GM23338 (cell line): Measurements from ENCODE around the gene C2orf68. TPM values are rescaled to one million over a fixed set of nuclear protein-coding genes. Genes with fewer than 3 reads are reported as not detected.

Experiments used
- ATAC-seq: fragments of 200-7000 bp; cut with Tn5 transposase; 3 replicates; pipeline ENCODE4 v1.9.1; 2020
- DNase-seq: peaks from one replicate; pipeline ENCODE4 v3.0.0-alpha.2; 2015; ENCODE audit warnings: low spot score
- H2AFZ ChIP-seq: fragments of 200-600 bp; sonication (generic); 2 replicates; pipeline ENCODE4 v1.8.0; 2016; ENCODE audit warnings: antibody characterized with exemption, mild to moderate bottlenecking, moderate library complexity
- H3F3A ChIP-seq: fragments of 200-600 bp; sonication (generic); replicated peaks from 2 replicates; pipeline ENCODE4 v1.8.0; 2017; ENCODE audit warnings: antibody characterized with exemption, mixed run types, low read depth
- H3K27ac ChIP-seq: fragments of 200-600 bp; sonication (generic); 2 replicates; pipeline ENCODE4 v1.6.1; 2016; ENCODE audit warnings: low read depth
- H3K27me3 ChIP-seq: fragments of 200-600 bp; sonication (generic); 2 replicates; pipeline ENCODE4 v1.8.0; 2016; ENCODE audit warnings: mild to moderate bottlenecking, mixed run types, moderate library complexity; ENCODE audit not compliant: insufficient read depth
- H3K36me3 ChIP-seq: fragments of 200-600 bp; sonication (generic); 2 replicates; pipeline ENCODE4 v1.8.0; 2016; ENCODE audit warnings: mild to moderate bottlenecking; ENCODE audit not compliant: insufficient read depth
- H3K4me1 ChIP-seq: fragments of 200-600 bp; sonication (generic); 2 replicates; pipeline ENCODE4 v1.8.0; 2016; ENCODE audit warnings: mild to moderate bottlenecking, moderate library complexity; ENCODE audit not compliant: insufficient read depth
- H3K4me2 ChIP-seq: fragments of 200-600 bp; sonication (generic); 2 replicates; pipeline ENCODE4 v1.7.1; 2017; ENCODE audit warnings: mixed run types
- H3K4me3 ChIP-seq: fragments of 200-600 bp; sonication (generic); 2 replicates; pipeline ENCODE4 v1.6.1; 2016; ENCODE audit warnings: mixed run types
- H3K79me2 ChIP-seq: fragments of 200-600 bp; sonication (generic); replicated peaks from 2 replicates; pipeline ENCODE4 v1.8.0; 2017; ENCODE audit warnings: mild to moderate bottlenecking; ENCODE audit not compliant: insufficient read depth
- H3K9me2 ChIP-seq: fragments of 200-600 bp; sonication (generic); 2 replicates; pipeline ENCODE4 v1.8.0; 2017; ENCODE audit not compliant: insufficient read depth
- H4K20me1 ChIP-seq: fragments of 200-600 bp; sonication (generic); replicated peaks from 2 replicates; pipeline ENCODE4 v1.8.0; 2017; ENCODE audit warnings: mild to moderate bottlenecking; ENCODE audit not compliant: insufficient read depth
- H3K27ac Mint-ChIP-seq: 2 replicates; pipeline ENCODE4 v1.8.0; 2020; ENCODE audit warnings: inconsistent platforms, mild to moderate bottlenecking, moderate library complexity, mixed read lengths
- H3K27me3 Mint-ChIP-seq: 3 replicates; pipeline ENCODE4 v1.8.0; 2022; ENCODE audit warnings: low read depth, mild to moderate bottlenecking, moderate library complexity, mixed read lengths, inconsistent platforms; ENCODE audit not compliant: insufficient read depth, poor library complexity
- H3K36me3 Mint-ChIP-seq: 3 replicates; pipeline ENCODE4 v1.8.0; 2021; ENCODE audit warnings: low read depth, mild to moderate bottlenecking, inconsistent platforms, moderate library complexity, mixed read lengths
- H3K4me1 Mint-ChIP-seq: 3 replicates; pipeline ENCODE4 v1.8.0; 2020; ENCODE audit warnings: mild to moderate bottlenecking, inconsistent platforms, mixed read lengths
- H3K4me3 Mint-ChIP-seq: 3 replicates; pipeline ENCODE4 v1.8.0; 2021; ENCODE audit warnings: moderate library complexity, mild to moderate bottlenecking, inconsistent platforms, mixed read lengths
- H3K9me3 Mint-ChIP-seq: 3 replicates; pipeline ENCODE4 v1.8.0; 2020; ENCODE audit warnings: moderate library complexity, mild to moderate bottlenecking, inconsistent platforms, mixed read lengths
- CREB1 ChIP-seq: fragments of 250-450 bp; sonication (Bioruptor Pico); IDR thresholded peaks from 2 replicates; pipeline ENCODE4 v1.5.0; 2020; ENCODE audit warnings: low read depth, mild to moderate bottlenecking, moderate library complexity
- ETS1 ChIP-seq: IDR thresholded peaks from 2 replicates; pipeline ENCODE4 v1.6.1; 2016; ENCODE audit warnings: antibody characterized with exemption
- EZH2 ChIP-seq: fragments of 200-600 bp; sonication (generic); IDR thresholded peaks from one replicate; pipeline ENCODE4 v1.8.0; 2017; ENCODE audit warnings: antibody characterized with exemption, mild to moderate bottlenecking, low read depth; ENCODE audit not compliant: unreplicated experiment
- EZH2phosphoT487 ChIP-seq: fragments of 200-600 bp; sonication (generic); IDR thresholded peaks from one replicate; pipeline ENCODE4 v1.8.1; 2018; ENCODE audit warnings: antibody characterized with exemption; ENCODE audit not compliant: unreplicated experiment
- JUNB ChIP-seq: IDR thresholded peaks from one replicate; pipeline ENCODE4 v1.6.1; 2016; ENCODE audit warnings: antibody characterized with exemption; ENCODE audit not compliant: unreplicated experiment
- NANOG ChIP-seq: IDR thresholded peaks from 2 replicates; pipeline ENCODE4 v1.6.1; 2016; ENCODE audit warnings: antibody characterized with exemption, borderline replicate concordance
- POLR2AphosphoS5 ChIP-seq: IDR thresholded peaks from 2 replicates; pipeline ENCODE4 v1.6.1; 2016; ENCODE audit warnings: antibody characterized with exemption, low read depth
- STAT1 ChIP-seq: IDR thresholded peaks from one replicate; pipeline ENCODE4 v1.6.1; 2016; ENCODE audit warnings: antibody characterized with exemption; ENCODE audit not compliant: unreplicated experiment
- ZNF114 ChIP-seq: fragments of 250-450 bp; sonication (Bioruptor Pico); IDR thresholded peaks from 2 replicates; pipeline ENCODE4 v1.5.0; 2020; ENCODE audit warnings: mild to moderate bottlenecking, moderate library complexity
- ZNF331 ChIP-seq: fragments of 250-450 bp; sonication (Bioruptor Pico); IDR thresholded peaks from 2 replicates; pipeline ENCODE4 v1.5.0; 2020; ENCODE audit warnings: low read depth, mild to moderate bottlenecking, moderate library complexity
- polyA plus RNA-seq: library from polyadenylated mRNA; unstranded; fragments of >200 nt; fragmentation: Nextera tagmentation; extraction: Ambion mirVana; gene quantifications from 2 replicates; pipeline ENCODE4 v1.2.1, GENCODE V29; 2016
- total RNA-seq: library from RNA; depleted of rRNA; stranded (reverse); fragments of >200 nt; shearing (Covaris generic); gene quantifications from 2 replicates; pipeline ENCODE4 v1.2.3, GENCODE V29; 2014
- TF ChIP-seq, protein P1 (sequence below), 2 experiments: fragments of 200-600 bp in 1 of 2; sonication (generic) in 1 of 2; conservative IDR thresholded peaks; 2 replicates each; pipeline versions ENCODE4 v1.5.1 to v1.6.1; 2016 to 2017; ENCODE audit warnings: antibody characterized with exemption in 2 of 2, low read depth in 2 of 2, mild to moderate bottlenecking in 2 of 2, moderate library complexity in 1 of 2
- TF ChIP-seq, protein P2 (sequence below): IDR thresholded peaks from one replicate; pipeline ENCODE4 v1.6.1; 2018; ENCODE audit warnings: antibody characterized with exemption; ENCODE audit not compliant: unreplicated experiment
- TF ChIP-seq, protein P3 (sequence below): fragments of 250-450 bp; sonication (Bioruptor Pico); IDR thresholded peaks from 2 replicates; pipeline ENCODE4 v1.5.0; 2020; ENCODE audit warnings: mild to moderate bottlenecking, moderate library complexity

C2orf68 gene
- total and polyA plus RNA-seq, 2 experiments from 2014 or later: 26.8 to 76.4 TPM

- H3K4me2 ChIP-seq: no peak overlapping the region
- no peaks in the 10 kb centered on the region for H3K9me2 ChIP-seq
- H3F3A ChIP-seq: peaks cover 9% of the 10 kb centered on the region; the same call in 1 of the 2 replicates
- ATAC-seq: no peak
- no peak for DNase-seq
- H2AFZ ChIP-seq: no peak overlapping the region
- peaks cover 35% of the 10 kb centered on the region for H3K4me1 Mint-ChIP-seq
- no peak overlapping the region for H3K27ac Mint-ChIP-seq
- no peak overlapping the region for H3K4me3 ChIP-seq
- H3K27me3 ChIP-seq: peaks cover 28% of the 10 kb centered on the region
- H3K4me3 Mint-ChIP-seq: no peak overlapping the region
- no peaks in the 10 kb centered on the region for H3K36me3 ChIP-seq
- H3K36me3 Mint-ChIP-seq: no peaks in the 10 kb centered on the region
- peaks cover 26% of the 10 kb centered on the region for H3K27me3 Mint-ChIP-seq
- peaks cover 33% of the 10 kb centered on the region for H3K4me1 ChIP-seq
- no peaks in the 10 kb centered on the region for H3K79me2 ChIP-seq
- H3K27ac ChIP-seq: no peak overlapping the region
- TF ChIP-seq ZNF331 (CRISPR knock-in tag) (no peak), ZNF114 (CRISPR knock-in tag) (no peak), JUNB (no peak), ETS1 (no peak), STAT1 (no peak), EZH2 (no peak), EZH2phosphoT487 (no peak), CREB1 (no peak), NANOG (no peak), POLR2AphosphoS5 (no peak)
- TF ChIP-seq, protein P1, sequence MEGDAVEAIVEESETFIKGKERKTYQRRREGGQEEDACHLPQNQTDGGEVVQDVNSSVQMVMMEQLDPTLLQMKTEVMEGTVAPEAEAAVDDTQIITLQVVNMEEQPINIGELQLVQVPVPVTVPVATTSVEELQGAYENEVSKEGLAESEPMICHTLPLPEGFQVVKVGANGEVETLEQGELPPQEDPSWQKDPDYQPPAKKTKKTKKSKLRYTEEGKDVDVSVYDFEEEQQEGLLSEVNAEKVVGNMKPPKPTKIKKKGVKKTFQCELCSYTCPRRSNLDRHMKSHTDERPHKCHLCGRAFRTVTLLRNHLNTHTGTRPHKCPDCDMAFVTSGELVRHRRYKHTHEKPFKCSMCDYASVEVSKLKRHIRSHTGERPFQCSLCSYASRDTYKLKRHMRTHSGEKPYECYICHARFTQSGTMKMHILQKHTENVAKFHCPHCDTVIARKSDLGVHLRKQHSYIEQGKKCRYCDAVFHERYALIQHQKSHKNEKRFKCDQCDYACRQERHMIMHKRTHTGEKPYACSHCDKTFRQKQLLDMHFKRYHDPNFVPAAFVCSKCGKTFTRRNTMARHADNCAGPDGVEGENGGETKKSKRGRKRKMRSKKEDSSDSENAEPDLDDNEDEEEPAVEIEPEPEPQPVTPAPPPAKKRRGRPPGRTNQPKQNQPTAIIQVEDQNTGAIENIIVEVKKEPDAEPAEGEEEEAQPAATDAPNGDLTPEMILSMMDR (conservative IDR thresholded peaks at IDR 0.05; ENCODE audit: low read depth in 2 of 2): no peak
- TF ChIP-seq, protein P2, sequence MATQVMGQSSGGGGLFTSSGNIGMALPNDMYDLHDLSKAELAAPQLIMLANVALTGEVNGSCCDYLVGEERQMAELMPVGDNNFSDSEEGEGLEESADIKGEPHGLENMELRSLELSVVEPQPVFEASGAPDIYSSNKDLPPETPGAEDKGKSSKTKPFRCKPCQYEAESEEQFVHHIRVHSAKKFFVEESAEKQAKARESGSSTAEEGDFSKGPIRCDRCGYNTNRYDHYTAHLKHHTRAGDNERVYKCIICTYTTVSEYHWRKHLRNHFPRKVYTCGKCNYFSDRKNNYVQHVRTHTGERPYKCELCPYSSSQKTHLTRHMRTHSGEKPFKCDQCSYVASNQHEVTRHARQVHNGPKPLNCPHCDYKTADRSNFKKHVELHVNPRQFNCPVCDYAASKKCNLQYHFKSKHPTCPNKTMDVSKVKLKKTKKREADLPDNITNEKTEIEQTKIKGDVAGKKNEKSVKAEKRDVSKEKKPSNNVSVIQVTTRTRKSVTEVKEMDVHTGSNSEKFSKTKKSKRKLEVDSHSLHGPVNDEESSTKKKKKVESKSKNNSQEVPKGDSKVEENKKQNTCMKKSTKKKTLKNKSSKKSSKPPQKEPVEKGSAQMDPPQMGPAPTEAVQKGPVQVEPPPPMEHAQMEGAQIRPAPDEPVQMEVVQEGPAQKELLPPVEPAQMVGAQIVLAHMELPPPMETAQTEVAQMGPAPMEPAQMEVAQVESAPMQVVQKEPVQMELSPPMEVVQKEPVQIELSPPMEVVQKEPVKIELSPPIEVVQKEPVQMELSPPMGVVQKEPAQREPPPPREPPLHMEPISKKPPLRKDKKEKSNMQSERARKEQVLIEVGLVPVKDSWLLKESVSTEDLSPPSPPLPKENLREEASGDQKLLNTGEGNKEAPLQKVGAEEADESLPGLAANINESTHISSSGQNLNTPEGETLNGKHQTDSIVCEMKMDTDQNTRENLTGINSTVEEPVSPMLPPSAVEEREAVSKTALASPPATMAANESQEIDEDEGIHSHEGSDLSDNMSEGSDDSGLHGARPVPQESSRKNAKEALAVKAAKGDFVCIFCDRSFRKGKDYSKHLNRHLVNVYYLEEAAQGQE: no peak
- TF ChIP-seq, protein P3, sequence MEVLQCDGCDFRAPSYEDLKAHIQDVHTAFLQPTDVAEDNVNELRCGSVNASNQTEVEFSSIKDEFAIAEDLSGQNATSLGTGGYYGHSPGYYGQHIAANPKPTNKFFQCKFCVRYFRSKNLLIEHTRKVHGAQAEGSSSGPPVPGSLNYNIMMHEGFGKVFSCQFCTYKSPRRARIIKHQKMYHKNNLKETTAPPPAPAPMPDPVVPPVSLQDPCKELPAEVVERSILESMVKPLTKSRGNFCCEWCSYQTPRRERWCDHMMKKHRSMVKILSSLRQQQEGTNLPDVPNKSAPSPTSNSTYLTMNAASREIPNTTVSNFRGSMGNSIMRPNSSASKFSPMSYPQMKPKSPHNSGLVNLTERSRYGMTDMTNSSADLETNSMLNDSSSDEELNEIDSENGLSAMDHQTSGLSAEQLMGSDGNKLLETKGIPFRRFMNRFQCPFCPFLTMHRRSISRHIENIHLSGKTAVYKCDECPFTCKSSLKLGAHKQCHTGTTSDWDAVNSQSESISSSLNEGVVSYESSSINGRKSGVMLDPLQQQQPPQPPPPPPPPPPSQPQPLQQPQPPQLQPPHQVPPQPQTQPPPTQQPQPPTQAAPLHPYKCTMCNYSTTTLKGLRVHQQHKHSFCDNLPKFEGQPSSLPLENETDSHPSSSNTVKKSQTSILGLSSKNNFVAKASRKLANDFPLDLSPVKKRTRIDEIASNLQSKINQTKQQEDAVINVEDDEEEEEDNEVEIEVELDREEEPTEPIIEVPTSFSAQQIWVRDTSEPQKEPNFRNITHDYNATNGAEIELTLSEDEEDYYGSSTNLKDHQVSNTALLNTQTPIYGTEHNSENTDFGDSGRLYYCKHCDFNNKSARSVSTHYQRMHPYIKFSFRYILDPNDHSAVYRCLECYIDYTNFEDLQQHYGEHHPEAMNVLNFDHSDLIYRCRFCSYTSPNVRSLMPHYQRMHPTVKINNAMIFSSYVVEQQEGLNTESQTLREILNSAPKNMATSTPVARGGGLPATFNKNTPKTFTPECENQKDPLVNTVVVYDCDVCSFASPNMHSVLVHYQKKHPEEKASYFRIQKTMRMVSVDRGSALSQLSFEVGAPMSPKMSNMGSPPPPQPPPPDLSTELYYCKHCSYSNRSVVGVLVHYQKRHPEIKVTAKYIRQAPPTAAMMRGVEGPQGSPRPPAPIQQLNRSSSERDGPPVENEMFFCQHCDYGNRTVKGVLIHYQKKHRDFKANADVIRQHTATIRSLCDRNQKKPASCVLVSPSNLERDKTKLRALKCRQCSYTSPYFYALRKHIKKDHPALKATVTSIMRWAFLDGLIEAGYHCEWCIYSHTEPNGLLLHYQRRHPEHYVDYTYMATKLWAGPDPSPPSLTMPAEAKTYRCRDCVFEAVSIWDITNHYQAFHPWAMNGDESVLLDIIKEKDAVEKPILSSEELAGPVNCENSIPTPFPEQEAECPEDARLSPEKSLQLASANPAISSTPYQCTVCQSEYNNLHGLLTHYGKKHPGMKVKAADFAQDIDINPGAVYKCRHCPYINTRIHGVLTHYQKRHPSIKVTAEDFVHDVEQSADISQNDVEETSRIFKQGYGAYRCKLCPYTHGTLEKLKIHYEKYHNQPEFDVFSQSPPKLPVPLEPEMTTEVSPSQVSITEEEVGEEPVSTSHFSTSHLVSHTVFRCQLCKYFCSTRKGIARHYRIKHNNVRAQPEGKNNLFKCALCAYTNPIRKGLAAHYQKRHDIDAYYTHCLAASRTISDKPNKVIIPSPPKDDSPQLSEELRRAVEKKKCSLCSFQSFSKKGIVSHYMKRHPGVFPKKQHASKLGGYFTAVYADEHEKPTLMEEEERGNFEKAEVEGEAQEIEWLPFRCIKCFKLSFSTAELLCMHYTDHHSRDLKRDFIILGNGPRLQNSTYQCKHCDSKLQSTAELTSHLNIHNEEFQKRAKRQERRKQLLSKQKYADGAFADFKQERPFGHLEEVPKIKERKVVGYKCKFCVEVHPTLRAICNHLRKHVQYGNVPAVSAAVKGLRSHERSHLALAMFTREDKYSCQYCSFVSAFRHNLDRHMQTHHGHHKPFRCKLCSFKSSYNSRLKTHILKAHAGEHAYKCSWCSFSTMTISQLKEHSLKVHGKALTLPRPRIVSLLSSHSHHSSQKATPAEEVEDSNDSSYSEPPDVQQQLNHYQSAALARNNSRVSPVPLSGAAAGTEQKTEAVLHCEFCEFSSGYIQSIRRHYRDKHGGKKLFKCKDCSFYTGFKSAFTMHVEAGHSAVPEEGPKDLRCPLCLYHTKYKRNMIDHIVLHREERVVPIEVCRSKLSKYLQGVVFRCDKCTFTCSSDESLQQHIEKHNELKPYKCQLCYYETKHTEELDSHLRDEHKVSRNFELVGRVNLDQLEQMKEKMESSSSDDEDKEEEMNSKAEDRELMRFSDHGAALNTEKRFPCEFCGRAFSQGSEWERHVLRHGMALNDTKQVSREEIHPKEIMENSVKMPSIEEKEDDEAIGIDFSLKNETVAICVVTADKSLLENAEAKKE: no peak
- no peaks in the 10 kb centered on the region for H3K9me3 Mint-ChIP-seq
- no peaks in the 10 kb centered on the region for H4K20me1 ChIP-seq
Observed at GRCh38 chr2:85575739-85576138, 36.1 kb downstream of the C2orf68 start.
